Measurements from ENCODE around the gene LRRC74A.

LRRC74A gene

DNA sequence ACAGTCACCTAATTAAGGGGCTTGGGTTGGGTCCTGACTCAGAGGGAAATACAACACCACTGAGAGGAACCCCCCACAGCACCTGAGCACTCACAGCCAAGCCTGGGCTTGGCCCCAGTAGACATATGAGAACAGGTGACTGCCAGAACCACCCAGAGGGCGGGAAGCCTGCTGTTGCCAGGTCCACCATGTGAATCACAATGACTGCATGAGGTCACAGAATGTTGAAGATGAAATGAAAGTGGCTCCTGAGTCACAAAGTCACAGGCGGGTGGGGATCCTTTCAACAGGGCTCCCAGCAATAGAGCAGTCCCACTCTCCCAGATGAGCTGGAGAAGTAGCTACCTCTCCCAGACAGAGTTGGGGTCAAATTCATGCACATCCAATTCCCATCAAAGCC lies at the start of gene LRRC74A:
Gene LRRC74A, plus strand, starts transcription at position 287 of the 400 bp plus-strand sequence. CDS start 290 bp downstream, outside the sequence.
- no peak for DNase-seq

DNA sequence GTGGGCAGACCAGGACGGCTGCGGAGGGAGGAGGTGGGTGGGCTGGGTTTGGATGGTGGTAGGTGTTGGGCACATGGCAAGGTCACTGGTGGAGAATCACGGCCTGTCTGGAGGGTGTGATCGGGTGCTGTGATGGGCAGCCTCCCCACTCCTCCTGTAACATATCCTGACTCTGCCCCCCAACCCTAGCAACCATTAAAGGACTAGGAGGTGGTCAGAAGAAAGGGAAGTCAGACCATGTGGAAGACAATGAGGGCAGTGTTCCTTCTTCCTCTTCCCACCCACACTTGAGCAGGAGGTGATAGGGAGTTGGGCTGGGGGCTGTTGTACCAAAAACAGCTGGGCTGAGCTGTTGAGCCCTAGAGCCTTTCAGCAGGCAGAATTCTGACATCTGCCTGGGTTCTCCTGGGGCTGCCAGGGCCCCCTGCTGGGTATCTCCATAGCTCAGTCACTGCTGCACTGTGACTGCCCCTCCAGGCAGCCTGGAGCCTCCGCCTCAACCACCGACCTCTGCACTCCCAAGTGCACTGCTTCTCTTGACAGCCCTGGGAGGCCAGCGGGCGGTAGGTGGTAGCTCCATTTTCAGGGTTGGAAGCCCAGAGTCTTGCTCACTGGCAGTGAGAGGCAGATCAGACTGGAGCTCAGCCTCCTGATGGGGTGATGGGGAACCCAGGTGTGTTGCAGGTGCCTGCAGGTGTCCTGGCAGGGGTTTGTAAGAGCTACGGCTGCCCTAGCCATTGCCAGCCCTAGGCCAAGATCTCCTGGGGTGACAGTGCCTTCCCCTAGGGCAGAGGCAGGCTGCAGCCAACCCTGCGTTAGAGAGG lies 49.6 kb upstream of the LRRC74A start:
- DNase-seq: no peak

DNA sequence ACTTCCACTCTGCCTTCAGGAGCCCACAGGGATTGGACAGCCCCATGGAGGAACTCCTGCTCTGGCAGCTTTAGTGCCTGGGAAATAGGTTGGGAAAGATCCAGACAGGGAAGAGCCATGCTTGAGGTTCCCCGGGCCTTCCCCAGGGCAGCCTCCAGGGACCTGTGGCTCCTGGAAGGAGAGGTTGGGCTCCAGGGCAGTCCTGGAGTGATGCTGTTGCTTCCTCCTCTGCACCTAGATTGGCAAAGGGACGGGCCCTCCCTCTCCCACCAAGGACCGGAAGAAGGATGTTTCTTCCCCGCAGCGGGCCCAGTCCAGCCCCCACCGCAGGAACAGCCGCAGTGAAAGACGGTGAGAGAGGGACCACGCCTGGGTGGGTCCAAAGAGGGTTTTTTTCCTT lies 48.5 kb upstream of the LRRC74A start:
- DNase-seq: no peak

DNA sequence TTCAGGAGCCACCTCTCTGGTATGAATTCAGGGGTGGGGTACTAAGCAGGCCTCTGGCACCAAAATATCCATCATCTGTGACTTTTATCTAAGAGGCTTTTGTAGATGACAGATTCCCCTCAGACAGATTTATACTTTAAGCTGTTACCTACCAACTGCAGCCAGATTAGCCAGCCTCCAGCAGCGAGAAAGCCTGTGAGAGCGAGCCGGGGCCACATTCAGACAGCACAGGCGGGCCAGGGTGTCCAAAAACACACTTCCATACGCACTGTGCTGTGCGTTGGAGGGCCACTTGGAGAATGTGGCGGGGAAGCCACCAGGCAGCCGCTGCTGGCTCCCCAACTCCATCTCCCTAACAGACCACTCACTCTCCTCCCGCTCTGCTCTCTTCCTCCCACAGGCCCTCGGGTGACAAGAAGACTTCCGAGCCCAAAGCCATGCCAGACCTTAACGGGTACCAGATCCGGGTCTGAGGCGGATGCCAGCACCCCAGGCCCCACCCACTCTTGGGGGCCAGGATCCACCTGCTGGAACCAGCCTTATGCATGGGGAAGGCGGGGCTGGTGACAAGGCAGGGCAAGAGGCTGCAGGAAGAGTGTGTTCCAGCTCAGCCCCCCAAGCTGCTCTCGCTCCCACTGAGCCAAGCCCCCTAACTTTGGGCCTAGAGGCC lies 47.5 kb upstream of the LRRC74A start:
- no peak for DNase-seq

DNA sequence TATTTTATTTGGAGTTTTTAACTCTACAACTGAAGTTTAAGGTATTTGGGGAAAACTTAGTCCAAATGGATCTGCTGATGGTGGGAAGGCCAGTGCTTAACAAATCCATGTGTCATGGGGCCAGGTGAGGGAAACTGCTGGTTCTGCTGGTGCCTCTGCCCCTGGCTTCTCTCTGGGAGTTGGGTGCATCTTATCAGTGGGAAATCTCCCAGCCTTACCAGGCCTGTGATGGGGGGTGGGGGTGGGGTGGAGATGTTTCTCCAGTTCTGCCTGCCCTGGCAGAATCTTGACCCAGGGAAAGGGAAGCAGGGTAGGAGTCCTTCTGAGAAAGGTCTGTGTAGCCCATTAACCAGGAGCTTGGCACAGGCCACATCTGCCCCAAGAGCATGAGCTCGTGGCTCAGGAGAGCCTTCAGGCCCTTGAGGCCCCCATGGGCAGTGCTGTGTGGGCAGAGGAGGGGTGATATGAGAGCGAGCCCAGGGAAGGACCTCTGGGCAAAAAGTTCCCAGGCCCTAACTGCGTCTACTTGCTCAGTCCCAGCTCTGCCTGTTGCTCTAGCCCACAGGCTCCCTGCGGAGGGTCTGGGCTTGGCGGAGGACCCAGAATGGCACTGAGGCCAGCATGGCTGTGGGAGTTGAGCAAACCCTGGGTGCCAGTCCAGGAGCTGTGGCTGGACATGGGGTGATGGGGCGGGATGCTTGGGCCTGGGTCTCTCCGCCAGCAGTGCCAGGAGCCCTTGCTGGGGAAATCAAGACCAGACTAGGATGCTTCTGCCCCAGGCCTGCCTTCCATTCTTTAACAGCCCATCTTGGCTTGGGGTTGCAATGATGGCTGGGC lies 46.8 kb upstream of the LRRC74A start:
- DNase-seq: no peak

DNA sequence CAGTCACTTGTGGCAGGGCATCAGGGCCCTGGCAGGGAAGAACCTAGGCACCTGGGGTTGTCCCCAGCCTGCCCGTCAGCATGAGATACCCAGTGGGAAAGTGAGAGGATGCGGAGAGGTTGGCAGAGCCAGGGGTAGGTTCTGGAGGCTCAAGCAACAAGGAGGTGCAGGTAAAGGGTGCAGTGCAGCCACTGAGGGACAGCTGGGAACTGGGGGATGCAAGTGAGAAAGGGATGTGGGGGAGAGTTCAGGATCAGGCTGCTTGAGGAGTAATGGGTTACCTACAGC lies 46.2 kb upstream of the LRRC74A start:
- no peak for DNase-seq

DNA sequence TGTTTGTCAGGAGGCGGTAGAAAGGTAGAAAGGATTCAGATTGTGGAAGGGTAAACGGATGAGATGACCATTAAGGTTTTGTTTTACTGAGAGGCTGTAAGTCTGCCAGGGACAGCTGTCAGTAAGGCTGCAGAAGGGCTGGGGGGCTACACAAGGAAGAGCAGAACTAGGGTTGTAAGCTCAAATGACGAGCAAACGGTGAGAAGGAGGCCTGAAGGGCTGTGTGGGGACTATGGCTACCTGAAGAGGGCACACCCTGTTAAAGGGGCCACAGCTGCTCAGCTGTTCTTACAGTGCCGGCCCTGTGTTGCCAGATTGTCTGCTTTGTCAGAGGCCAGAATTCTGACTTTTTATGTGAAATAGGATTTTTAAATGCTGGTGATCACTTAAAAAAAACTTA lies 45.8 kb upstream of the LRRC74A start:
- no peak for DNase-seq

DNA sequence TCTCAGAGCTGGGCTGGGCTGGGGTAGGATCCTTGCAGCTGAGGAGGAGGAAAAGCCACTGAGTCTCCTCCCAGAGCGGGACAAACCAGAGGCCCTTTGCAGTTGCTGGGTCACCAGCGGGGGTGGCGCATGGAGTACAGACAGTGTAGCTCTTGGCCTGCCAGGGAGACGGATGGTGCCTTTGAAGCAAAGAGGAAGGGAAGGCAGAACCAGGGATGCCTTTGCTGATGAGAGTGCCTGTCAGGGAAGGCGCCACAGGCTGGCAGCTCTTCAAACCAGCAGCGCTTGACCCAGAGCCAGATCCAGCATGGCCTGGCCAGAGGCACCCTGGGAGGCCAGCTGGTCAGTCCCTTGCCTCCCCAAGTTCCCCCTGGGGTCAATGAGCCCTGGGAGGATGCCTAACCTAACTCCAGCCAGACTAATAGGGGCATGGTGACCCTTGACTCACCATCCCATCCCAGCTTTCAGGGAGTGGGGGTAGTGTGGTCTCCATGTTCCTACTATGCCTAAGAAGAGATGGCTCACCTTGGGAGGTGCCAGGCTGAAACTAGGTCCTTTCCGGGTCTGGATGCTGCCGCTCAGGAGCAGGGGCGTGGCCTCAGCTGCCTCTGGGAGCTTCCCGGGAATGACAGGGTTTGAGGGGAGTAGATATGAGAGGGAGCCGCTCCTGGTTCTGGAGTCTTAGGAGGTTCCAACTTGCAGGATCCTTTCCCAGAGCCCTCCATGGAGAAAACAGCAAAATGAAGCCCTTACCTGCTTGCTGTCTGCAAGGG lies 45.1 kb upstream of the LRRC74A start:
- DNase-seq: no peak

DNA sequence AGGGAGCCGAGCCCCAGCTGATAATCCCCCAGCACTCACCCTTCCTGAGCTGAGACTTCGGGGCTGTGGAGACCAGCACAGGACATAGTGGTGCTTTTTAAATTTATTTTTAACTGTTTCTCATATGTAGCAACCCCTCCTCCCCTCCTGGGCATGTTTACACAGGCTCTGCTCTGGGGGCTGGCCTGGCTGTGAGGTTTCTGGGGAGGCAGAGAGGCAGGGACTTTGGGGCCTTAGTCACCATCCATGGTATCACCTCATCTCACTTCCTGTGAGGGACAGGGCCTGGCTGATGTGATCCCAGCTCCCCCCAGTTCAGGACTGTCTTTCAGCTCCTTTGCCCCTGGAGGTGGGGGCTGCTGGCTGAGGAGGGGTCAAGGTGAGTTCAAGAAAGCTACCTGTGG lies 44.6 kb upstream of the LRRC74A start:
- no peak for DNase-seq

DNA sequence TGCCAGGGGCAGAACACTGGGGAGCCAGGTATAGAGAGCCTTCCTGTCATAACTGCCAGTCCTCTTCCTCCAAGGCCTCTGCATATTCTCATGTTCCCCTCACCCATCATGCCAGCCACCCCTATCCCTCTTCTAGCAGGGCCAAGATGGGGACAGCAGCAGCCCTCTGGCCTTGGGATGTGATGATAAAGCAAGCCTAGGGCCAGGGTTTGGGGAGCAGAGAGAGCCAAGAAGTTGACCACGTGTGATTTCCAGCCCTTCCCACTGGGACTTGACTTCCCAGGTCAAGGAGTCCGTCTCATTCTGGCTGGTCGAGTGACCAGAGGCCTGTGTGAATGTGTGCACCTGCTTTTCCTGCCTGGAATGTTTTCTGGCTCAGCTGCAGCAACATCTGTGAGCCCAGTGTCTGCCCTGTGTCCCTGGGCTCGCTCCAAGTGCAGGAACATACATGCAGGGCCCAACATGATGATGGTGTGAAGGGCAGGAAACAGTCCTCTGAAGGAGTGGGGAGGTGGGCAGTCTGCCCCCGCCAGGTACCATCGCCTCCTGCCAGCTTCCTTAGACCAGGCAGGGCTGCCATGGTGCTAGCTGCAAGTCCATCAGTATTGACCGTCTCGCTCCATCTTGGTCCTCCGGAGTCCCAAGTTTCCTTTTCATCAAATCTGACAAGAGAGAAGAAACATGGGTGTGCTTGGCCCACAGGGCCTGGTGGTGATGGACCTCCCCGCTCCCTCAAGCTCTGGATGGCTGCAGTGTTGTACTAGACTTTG lies 43.9 kb upstream of the LRRC74A start:
- no peak for DNase-seq

DNA sequence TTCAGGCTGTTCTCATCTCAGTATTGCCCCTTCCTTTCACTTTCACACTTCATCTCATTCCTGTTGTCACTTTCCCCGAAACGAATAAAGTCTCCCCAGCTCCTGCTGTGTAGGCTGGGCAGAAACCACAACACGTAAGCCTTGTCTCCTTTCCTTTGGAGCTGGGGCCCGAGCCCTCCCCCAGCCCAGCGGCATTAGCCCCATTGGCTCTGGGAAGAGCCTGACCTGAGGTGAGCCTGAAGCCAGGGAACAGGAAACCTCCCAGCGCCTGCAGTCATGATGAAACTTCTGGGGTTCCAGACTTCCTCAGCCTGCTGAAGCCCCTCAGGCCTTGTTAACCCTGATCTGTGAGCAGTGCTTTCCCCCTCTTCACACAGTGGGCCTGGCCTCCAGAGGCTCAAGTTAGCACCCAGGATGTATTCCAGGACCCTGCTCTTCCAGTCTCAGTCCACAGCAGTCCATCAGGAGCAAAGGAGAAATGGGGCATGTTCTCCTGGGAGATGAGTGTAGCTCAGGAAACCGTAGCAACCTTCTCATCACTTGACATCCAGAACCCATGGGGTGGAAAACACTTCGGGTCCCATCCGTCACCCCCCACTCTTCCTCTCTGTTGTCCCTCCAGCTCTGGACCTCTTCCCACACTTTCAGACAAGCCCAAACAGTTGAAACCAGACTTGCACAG lies 43.2 kb upstream of the LRRC74A start:
- no peak for DNase-seq

DNA sequence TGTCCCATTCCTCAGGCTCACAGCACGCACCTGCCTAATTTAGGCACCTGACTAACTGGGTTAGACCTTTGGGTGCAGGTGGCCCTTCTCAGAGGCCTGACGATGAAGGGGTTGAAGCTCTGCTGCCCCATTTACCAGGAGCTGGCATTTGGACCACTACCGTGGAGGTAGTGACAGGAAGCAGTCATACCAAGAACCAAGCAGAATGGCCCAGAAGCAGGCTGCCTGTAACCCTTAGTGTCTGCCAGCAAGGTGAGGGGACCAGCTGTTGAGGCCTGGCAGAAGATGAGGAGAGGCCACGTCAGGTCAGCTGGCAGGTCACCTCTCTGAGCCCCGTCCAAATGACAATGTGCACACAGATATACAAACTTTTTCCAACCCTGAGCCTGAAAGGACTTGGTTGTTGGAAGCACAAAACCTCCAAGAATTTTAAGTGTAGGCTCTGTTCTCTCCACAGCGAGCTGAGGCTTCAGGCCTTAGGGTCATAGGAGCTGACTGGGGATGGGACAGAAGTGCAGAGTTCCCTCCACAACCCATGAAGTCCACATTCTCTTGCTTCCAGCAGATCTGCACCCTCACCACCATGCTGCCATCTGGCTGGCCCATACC lies 41.8 kb upstream of the LRRC74A start:
- DNase-seq: no peak

DNA sequence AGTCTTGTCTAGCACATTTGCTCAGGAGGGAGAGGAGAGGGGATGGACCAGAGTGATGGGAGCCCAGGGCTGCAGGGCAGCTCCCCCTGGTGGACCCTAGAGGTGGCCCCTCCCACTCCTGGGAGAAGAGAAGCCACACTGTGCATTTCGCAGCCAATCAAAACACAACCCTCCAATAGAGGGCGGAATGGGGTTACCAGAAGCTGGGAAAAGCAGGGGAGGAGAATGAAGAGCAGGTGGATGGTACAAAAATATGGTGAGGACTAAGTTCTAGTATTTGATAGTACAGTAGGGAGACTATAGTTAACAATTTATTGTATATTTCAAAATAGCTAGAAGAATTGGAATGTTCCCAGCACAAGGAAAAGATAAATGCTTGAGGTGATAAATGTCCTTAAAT lies 41.3 kb upstream of the LRRC74A start:
- DNase-seq: peak; percentile 75

DNA sequence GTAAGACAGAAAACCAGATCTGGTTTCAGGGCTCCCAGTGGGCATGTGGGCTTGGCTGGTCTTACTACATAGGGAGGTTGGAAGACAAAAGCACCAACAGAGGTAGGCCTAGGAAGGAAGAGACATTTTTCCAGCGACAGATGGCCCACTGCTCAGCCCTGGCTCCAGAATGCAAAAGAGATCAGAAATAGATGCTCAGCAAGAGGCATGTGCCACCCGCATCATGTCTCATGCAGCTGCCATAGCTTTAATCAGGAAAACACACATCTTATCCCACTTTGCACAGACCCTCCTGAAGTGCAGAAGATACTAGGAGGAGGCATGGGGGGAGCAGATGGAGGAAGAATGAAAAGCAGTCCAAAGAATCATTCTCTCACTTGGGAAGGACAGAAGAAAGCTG lies 39.6 kb upstream of the LRRC74A start:
- DNase-seq: no peak

DNA sequence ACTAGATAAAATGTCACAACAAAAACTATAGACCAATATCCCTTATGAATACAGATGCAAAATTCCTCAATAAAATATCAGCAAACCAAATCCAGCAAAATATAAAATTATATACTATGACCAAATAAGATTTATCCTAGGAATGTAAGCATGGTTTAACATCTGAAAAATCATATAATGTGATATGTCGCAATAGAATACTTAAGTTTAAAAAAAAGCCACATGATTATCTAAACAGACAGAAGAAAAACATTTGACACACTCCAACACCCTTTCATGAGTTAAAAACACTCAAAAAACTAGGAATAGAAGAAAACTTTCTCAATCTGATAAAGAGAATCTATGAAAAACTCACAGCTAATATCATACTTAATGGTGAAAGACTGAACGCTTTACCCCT lies 33.8 kb upstream of the LRRC74A start:
- DNase-seq: no peak

DNA sequence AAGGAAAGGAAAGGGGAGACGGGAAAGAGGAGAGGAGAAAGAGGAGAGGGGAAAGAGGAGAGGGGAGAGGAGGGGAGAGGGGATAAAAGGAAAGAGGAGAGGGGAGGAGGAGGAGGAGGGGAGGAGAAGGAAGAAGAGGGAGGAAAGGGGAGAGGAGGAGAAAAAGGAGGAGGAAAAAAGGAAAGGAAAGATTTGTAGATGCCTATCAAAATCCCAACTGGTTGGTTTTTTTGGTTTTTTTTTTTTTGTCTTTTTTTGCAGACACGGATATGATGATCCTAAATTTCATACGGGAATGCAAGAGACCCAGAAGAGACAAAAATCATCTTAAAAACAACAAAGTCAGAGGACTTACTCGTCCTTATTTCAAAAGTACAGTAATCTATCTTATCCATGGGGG lies 32.9 kb upstream of the LRRC74A start:
- no peak for DNase-seq

DNA sequence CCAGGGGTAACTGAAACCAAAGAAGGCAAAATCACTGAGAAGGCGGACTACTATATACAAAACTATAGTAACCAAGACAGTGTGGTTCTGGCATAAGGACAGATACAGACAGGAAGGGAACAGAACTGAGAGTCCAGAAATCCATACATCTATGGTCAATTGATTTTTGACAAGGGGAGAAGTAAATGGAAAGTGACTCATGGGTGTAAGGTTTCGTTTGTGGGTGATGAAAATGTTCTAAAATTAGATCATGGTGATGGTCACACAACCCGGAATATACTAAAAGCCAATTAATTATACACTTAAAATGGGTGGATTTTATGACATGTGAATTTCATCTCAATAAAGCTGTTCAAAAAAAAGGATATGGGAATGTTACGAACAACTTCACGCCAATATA lies 32.3 kb upstream of the LRRC74A start:
- DNase-seq: no peak

DNA sequence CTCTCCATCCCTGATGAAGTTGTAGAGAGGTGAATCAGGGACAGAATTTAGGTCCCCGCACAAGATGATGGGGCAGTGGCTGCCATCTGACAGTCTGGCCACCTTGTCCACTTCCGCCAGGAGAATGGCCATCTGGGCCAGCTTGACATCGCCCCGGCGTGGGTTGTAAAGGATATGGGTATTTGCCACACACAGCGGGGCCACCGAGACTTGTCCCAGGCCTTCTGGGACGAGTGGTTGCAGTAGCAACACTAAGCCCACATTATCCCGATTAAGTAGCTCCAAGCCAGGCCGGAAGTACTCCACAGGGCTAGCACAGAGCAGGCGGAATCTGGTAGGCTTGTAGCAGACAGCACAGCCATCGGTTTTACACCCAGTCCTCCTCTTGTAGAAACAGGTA lies 19.8 kb upstream of the LRRC74A start:
- no peak for DNase-seq

DNA sequence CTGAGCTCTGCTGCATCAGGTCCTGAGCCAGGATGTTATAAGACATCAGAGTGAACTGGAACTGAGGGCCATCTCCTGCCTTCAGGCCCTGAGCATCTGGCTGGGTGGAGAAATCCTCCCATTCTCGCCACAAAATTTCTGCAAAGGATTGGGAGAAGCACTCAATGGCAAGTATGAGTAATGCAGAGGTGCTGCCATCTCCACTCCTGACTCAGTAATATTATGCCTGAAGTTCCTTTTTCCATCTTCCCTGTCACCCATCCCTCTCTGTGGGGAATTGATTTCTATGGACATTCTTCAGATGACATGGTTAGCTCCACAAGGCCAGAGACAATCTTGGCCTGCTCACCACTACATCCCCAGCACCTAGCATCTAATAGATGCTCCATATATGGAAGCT lies 18.2 kb upstream of the LRRC74A start:
- no peak for DNase-seq

DNA sequence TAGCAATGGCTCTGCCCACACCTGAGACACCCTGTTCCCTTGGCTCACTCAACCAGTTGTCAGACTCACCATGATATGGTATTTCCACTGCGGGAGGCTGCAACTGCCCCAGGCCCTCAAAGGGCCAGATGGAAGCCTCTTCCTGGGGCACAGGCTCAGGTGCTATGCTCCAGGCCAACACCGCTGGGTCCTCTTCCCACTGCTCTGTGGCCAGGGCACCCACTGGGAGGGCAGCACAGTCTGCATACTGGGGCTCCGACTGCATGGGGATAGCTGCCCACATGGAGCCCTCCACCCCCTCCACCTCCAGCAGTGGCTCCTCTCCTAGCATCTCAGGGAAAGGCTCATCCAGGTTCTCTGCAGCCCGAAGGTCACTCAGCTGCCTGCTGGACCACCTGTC lies 17.2 kb upstream of the LRRC74A start:
- no peak for DNase-seq

DNA sequence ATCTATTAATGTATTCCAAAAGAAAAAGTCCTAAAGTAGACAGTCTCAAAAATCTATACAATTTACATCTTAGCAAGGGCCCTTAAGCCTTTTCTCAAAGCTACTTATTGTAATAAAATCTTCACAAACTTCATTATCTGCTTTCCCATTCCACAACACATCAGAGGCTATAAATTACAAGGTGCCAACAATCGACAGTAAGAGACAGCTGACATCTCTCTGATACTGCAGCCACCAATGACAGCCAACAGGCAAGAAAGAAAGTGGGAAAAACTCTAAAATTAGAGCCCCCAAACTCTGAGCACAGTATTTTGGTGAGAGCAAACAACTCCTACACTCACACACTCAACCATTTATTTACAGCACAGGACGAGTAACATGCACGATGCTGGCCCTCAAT lies 15.7 kb upstream of the LRRC74A start:
- DNase-seq: no peak
